ENCODE data around the gene SNAP29. TPM values are rescaled to one million over a fixed set of nuclear protein-coding genes. Genes with fewer than 3 reads are reported as not detected.

Gene SNAP29
- total and polyA plus RNA-seq, 9 of the 15 experiments (the other 6 are each of a cell fraction or from before 2014, with no cell fraction given) = 19.5 to 250 (median 75.9) TPM

GRCh38 chr22:20885557-20886323 lies 26.9 kb downstream of the SNAP29 start (continued):
- TF ChIP-seq DACH1 (IDR thresholded peaks at IDR 0.05; ENCODE audit: partially characterized antibody) (no peak), MYC (IDR thresholded peaks at IDR 0.05; ENCODE audit: low read depth, low read length) (peak; percentile 94), MYC (CRISPR knock-in tag; IDR thresholded peaks at IDR 0.05; ENCODE audit: borderline replicate concordance, low read depth) (peak; percentile 90), RBM15 (IDR thresholded peaks at IDR 0.05; ENCODE audit: insufficient read depth, low read length) (no peak), CBFA2T2 (conservative IDR thresholded peaks at IDR 0.05) (no peak), ZNF644 (tag; IDR thresholded peaks at IDR 0.05; ENCODE audit: low read depth) (0 out of 2 replicates have a peak, but pooled peaks have one; percentile 58), ZSCAN32 (CRISPR knock-in tag; IDR thresholded peaks at IDR 0.05) (no peak), POU5F1 (IDR thresholded peaks at IDR 0.05; ENCODE audit: borderline replicate concordance, low read depth, low read length, partially characterized antibody) (peak; percentile 67), TRIM24 (IDR thresholded peaks at IDR 0.05) (peak in 1 of 2 experiments; percentile 85; a peak in 2 of 4 replicates), MAX (CRISPR knock-in tag; IDR thresholded peaks at IDR 0.05) (peak; percentile 88), ZNF277 (CRISPR knock-in tag; IDR thresholded peaks at IDR 0.05; ENCODE audit: borderline replicate concordance) (no peak), CREB1 (IDR thresholded peaks at IDR 0.05) (peak; percentile 71; the same call in 1 of the 2 replicates), CREB1 (CRISPR knock-in tag; IDR thresholded peaks at IDR 0.05) (peak; percentile 76), JUNB (CRISPR knock-in tag; conservative IDR thresholded peaks at IDR 0.05) (no peak), PHF8 (IDR thresholded peaks at IDR 0.05; ENCODE audit: borderline replicate concordance, low read length) (peak; percentile 31; the same call in 1 of the 2 replicates), E2F5 (CRISPR knock-in tag; IDR thresholded peaks at IDR 0.05) (no peak; the same call in 1 of the 2 replicates), SOX6 (IDR thresholded peaks at IDR 0.05) (peak; percentile 90), CC2D1A (IDR thresholded peaks at IDR 0.05) (peak; percentile 99), HMG20A (CRISPR knock-in tag; conservative IDR thresholded peaks at IDR 0.05) (no peak), SREBF1 (IDR thresholded peaks at IDR 0.05; ENCODE audit: borderline replicate concordance, low read depth, low read length) (peak; percentile 80; the same call in 1 of the 2 replicates), CREB3 (tag; conservative IDR thresholded peaks at IDR 0.05; ENCODE audit: low read depth) (peak; percentile 94), TAF9B (IDR thresholded peaks at IDR 0.05; ENCODE audit: partially characterized antibody) (no peak), ELK3 (CRISPR knock-in tag; IDR thresholded peaks at IDR 0.05) (no peak), ZNF79 (CRISPR knock-in tag; IDR thresholded peaks at IDR 0.05; ENCODE audit: low read depth) (no peak), DIDO1 (tag; IDR thresholded peaks at IDR 0.05; ENCODE audit: low read depth) (no peak)
